H1 (cell line): ENCODE data around the gene SERPINH1. TPM values are rescaled to one million over a fixed set of nuclear protein-coding genes. Genes with fewer than 3 reads are reported as not detected.

Experiments used
- polyA plus RNA-seq, 7 experiments: library from polyadenylated mRNA; depleted of rRNA in 3 of 7; stranded (reverse) in 5 of 7; unstranded in 2 of 7; fragments of >200 nt in 5 of 7; fragments of 200-250 nt in 2 of 7; gene quantifications; 1 replicate in 5 of 7; 2 replicates in 1 of 7; 4 replicates in 1 of 7; pipeline versions ENCODE4 v1.2.1 to v1.2.3, GENCODE V29; 2011 to 2013; ENCODE audit warnings: missing spikeins in 2 of 7, mixed read lengths in 2 of 7
- total RNA-seq: library from RNA; stranded (reverse); fragmentation: NEBNext Ultra II Directional; extraction: Animal tissue kit (Norgen Biotek cat#: 25700); gene quantifications from 2 replicates; pipeline ENCODE4 v1.2.1, GENCODE V29; 2021

The SERPINH1 gene
- total and polyA plus RNA-seq, 2 of the 8 experiments (the other 6 are each of a cell fraction or from before 2014, with no cell fraction given) = 420 to 621 TPM

Other genes starting within 250 kb of the SERPINH1 start
- gene ARRB1, start 210.6 kb upstream of the SERPINH1 start, total RNA-seq = 24.1 and 31.8 TPM in 2 replicates
- 9.4 and 12.4 TPM in 2 replicates for gene ARRB1, start 210.6 kb upstream of the SERPINH1 start, polyA plus RNA-seq (2011; rRNA removed)
- 3,813 and 3,882 TPM in 2 replicates for gene RPS3, start 162.7 kb upstream of the SERPINH1 start, total RNA-seq
- gene RPS3, start 162.7 kb upstream of the SERPINH1 start, polyA plus RNA-seq (2011; rRNA removed) = 4,194 and 5,088 TPM in 2 replicates
- gene KLHL35, start 129.1 kb upstream of the SERPINH1 start, total RNA-seq = 0.35 and 0.40 TPM in 2 replicates
- 0.41 and 0.64 TPM in 2 replicates for gene KLHL35, start 129.1 kb upstream of the SERPINH1 start, polyA plus RNA-seq (2011; rRNA removed)
- 8.1 and 8.6 TPM in 2 replicates for gene GDPD5, start 36.3 kb upstream of the SERPINH1 start, total RNA-seq
- 7.8 and 10.2 TPM in 2 replicates for gene GDPD5, start 36.3 kb upstream of the SERPINH1 start, polyA plus RNA-seq (2011; rRNA removed)
- gene MAP6, start 106.8 kb downstream of the SERPINH1 start, total RNA-seq = 0.54 and 0.94 TPM in 2 replicates
- gene MAP6, start 106.8 kb downstream of the SERPINH1 start, polyA plus RNA-seq (2011; rRNA removed) = 0.49 and 0.89 TPM in 2 replicates
- gene MOGAT2, start 155.6 kb downstream of the SERPINH1 start, total RNA-seq = not detected in 2 replicates
- not detected in 2 replicates for gene MOGAT2, start 155.6 kb downstream of the SERPINH1 start, polyA plus RNA-seq (2011; rRNA removed)
- gene DGAT2, start 206.5 kb downstream of the SERPINH1 start, total RNA-seq = 2.6 and 3.2 TPM in 2 replicates
- 5.9 and 8.5 TPM in 2 replicates for gene DGAT2, start 206.5 kb downstream of the SERPINH1 start, polyA plus RNA-seq (2011; rRNA removed)